Measurements from ENCODE around the gene NDOR1. TPM values are rescaled to one million over a fixed set of nuclear protein-coding genes. Genes with fewer than 3 reads are reported as not detected.

NDOR1 gene
- total and polyA plus RNA-seq, 2 of the 8 experiments (the other 6 are each of a cell fraction or from before 2014, with no cell fraction given), result 25.7 to 32.3 TPM

DNA sequence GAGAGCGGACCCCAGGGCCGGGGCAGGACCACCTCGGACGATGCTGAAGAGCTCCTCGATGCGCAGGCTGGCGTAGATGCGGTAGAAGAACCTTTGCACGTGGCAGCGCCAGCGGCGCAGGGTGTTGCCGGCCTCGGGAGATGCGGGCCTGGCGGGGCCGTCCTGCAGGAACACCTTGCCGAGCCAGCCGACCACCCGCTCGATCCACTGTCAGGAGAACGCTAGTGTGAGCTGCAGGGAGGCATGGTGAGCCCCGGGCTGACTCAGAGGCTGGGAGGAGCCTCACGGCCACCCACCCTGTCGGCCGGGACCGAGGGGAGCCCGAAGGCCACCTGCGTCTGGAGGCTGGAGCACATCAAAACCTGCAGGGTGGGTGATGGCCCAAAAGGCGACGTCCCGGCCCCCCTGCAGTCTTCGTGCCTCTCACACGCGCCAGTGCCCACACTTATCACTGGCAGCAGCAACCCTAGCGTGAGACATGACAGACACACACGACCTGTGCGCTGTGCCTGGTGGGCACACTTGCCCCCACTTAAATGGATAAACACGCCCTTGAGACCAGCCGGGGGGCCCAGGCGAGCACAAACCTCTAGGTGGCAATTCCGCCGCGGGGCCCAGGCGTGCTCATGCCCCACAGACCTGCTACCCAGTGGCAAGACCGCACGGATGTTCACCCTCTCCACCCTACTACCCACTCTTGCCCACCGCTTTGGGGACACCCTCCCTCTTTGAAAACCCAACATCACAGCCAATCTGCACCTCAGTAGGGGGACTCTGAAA lies 20.4 kb upstream of the NDOR1 start (continued):
- TF ChIP-seq CHD7 (IDR thresholded peaks at IDR 0.05; ENCODE audit: insufficient replicate concordance, low read length), result no peak

All from H1 (cell line).